KOPT-K1 (cell line): ENCODE data around the gene FAM170B.

ENCODE experiments used
- H3K27ac ChIP-seq: fragments of 200-600 bp; sonication (generic); 2 replicates; pipeline ENCODE4 v1.5.1; 2016; ENCODE audit warnings: antibody characterized with exemption, mild to moderate bottlenecking, low read depth, low read length; ENCODE audit not compliant: poor library complexity, severe bottlenecking
- H3K36me3 ChIP-seq: fragments of 200-600 bp; sonication (generic); 2 replicates; pipeline ENCODE4 v1.5.1; 2017; ENCODE audit warnings: antibody characterized with exemption, mild to moderate bottlenecking, low read length, moderate library complexity; ENCODE audit not compliant: insufficient read depth
- H3K9me3 ChIP-seq: fragments of 200-600 bp; sonication (generic); 2 replicates; pipeline ENCODE4 v1.5.1; 2017; ENCODE audit warnings: antibody characterized with exemption, low read length, mild to moderate bottlenecking; ENCODE audit not compliant: insufficient read depth, poor library complexity, severe bottlenecking

The FAM170B gene

DNA sequence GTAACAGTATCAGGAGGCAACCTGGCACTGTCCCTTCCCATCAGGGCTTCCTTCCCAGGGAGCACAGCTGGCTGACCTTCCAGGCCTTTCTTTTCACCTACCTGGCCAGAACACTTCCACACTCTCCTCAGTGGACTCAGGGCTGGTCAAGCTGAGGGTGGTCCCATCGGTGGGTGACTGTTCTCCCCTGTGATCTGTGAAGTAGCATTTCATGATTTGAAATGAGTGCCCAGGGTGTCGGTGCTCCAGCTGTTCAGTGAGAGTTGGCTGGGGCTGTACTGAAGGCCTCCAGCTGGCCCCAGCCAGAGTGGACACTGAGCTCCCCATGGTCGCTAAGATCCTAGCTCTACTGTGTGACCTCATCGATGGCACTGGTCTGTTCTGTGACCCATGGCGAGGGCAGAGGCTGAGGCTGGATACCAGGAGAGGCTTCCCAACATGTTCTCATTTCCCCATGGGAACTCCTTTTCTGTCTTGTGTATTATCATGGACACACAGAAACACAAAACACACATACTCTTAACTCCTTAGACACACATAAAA lies at the start of gene FAM170B:
TSS of gene FAM170B (minus strand) at position 316 of the 543 bp plus-strand sequence. CDS start at position 213, 103 bp downstream.
- peaks cover 6% of the 10 kb centered on the region for H3K9me3 ChIP-seq
- no peak within 1 kb of the TSS for H3K27ac ChIP-seq
- H3K36me3 ChIP-seq = no peaks in the 10 kb centered on the region

DNA sequence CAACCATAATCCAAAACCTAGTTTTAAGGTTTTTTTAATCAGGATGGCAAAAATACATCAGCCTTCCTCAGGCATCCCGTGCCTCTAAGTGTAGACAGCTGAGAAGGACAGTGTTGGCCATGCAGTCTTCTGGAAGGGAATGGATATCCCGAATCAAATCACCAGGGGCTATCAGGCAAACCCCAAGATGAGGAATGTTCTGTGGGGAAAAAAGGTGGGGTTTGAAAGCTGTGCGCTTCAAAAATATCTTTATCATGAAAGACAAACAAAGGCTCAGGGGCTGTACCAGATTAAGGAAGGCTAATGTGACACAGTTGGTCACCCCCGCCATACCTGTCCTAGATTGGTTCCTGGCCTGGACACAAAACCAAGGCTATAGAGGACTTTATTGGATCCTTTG lies 49.0 kb upstream of the FAM170B start:
- H3K9me3 ChIP-seq = no peaks in the 10 kb centered on the region
- H3K36me3 ChIP-seq = no peaks in the 10 kb centered on the region
- no peak overlapping the region for H3K27ac ChIP-seq

DNA sequence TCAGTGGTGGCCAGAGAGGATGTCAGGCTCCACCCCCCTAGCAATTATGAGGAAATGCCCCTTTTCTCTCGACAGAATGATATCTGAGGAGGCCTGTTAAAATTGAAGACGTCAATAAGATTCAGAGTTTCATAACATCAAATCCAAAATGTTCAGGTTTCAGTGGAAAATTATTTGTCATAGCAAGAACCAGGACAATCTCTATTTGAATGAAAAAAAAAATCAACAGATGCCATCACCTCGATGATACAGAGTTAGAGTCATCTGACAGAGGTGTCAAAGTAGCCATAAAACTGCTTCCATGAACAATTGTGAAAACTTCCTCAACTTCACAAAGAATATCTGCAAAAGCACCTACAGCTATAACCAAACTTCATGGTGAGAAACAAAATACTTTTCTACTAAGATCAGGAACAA lies 46.6 kb upstream of the FAM170B start:
- Histone ChIP-seq H3K27ac (no peak overlapping the region), H3K36me3 (no peaks in the 10 kb centered on the region), H3K9me3 (no peaks in the 10 kb centered on the region)

DNA sequence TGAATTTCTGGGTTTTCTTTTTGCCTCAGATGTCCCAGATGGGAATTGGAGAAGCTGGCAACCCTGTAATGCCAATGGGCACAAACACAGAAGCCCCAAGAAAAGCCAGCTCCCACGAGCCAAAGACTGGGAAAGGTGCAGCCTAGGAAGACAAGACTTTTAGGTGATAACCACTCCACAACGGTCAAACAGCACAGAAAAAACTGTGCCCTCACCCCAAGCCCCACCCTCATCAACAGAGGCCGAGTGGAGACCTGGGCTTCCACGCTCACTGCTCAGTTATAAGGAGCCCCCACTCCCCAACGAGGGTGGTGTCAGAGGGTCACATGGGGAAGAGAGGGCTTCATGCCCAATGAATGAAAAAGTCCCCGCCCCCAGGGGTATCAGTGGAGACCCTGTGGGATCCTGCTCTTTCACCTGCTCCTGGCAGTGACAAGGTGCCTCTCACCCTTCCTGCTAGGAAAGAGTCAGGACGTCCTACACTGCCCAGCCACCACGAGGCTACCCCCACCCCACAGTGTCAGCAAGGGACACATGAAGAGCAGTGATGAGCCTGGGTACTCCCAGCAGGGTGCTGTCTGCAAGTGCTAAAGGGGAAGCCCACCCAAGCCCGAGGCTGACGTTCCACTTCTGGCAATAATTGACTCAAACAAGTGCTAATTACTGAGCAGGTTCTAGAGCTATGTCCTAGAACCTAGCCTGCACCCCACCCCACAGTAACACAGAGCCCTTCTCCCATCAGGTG lies 46.0 kb upstream of the FAM170B start:
- Histone ChIP-seq H3K27ac (no peak overlapping the region), H3K36me3 (no peaks in the 10 kb centered on the region), H3K9me3 (no peaks in the 10 kb centered on the region)

DNA sequence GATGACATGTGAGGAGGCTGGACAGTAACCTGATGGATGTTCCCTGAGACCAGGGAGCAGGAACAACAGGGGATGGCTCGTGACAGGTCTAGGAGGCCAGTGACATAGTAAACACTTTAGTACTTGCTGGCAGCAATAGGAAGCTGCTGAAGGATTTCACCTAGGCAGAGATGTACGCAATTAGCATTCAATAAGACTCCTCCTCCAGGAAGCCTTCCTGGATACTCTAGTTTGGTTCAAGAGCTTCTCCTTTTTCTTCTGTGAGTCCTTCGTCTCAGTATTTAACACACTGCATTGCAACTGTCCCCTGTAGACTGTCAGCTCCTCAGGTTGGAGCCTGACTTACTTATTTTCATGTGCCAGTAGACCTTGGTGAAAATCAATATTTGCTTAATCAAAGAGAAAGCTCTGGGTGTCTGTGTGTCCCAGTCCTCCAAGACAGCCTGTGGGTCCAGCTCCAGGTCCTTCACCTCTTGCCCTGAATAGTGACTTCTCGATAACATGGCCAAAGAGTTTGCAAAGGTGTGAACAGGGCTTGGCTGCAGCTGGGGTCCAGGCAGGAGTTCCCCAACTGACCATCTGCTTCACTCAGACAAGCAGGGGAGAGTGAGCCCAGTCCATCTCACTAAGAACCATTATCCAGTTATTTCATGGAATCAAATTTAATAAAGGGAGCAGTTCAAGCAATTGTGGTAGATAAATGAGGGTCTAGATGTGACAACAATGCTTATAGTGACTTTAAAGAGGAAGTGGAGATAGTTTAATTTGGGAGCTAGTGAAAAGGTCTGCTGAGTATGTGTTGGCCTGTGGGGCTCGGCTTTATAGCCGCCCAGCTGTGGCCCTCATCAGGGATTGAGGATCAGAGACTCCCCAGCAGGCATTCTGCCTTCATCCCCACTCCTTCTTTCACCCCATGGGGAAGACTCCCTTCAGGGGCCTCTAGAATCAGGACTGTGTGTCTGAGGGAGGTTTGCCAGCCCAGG lies 45.0 kb upstream of the FAM170B start:
- Histone ChIP-seq H3K36me3 (no peaks in the 10 kb centered on the region), H3K9me3 (no peaks in the 10 kb centered on the region), H3K27ac (no peak overlapping the region)

DNA sequence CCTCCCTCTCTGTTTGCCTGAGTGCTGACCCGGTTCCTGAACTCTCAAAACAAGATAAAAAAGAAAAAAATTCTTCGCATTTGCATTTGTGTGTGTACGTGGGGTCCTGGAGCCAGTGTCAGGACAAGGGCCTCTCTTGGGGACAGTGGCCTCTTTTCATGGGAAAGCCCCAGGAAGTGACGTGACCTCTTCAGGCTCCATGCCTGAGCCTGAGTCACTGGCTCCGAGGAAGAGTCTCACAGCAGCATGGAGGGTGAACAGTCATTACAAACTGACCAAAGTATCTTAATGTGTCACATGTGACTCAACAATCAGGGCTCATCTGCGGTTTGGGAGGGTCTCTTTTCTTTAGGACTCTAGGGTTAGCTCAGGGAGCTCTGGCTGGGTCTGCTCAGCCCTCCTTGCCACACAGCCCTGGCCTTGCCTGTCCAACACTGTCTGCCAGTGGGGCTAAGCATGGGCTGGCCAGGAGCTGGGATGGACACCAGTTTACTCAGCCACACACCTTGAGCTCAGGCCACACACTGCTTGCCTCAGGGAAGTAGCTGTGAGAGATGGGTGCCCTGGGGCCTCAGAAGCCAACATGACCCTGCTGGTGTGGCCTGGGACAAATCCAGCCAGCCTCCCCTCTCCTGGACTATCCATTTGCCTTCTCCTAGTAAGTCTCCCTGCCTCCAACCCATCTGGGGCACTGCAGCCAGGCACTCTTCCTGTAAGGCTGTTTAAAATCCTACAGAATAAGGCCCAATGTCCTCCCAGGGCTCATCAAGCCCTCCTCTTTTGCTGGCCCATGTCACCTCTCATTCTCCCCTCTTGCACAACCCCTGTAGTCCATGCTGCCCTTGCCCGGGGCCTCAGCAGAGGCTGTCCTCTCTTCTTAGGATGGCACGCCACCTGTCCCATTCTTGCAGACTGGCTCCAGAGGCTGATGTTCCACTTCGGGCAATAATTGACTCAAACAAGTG lies 43.9 kb upstream of the FAM170B start:
- H3K36me3 ChIP-seq = no peaks in the 10 kb centered on the region
- no peak overlapping the region for H3K27ac ChIP-seq
- H3K9me3 ChIP-seq = no peaks in the 10 kb centered on the region

DNA sequence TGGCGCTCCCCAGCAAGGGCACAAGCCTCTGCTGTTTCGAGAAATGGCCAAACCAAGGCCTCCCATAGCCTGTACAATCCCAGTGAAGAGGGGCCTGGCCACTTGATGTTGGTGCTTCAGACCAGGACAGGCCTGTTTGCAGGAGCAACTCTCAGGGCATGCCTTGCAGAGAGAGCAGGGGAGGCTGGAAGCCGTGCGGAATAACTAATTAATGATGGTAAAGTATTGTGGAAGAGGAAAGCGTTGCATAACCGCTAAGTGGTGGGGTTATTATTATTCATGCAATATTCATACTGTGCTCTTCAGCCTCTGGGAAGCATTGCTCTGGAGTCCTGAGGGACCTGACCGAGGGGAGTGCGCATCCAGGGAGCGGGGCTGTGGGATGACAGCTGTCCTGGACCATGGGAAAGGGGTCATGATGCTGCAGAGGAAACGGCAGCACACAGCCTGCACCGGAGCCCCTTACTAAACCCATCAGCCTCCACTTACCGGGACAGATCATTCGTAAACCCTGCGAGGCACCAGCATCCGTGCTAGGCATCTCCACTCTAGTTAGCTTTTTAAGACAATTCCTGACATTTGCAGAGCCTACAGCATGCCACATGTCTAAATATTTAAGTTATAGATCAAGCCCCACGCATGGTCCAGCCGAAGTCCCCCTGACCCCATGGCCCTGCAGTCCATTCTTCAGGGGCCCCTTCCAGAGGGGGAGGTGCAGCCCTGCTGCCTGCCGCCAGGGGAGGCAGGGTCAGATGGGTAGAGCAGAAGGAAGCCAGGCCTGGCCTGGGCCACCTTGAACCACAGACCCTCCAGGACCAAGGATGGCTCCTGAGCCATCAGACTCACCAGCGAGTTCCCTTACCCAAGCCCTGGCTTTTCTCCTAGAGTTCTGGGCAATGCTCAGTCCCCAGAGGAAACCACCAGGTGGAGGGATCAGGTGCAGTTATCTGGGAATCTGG lies 42.8 kb upstream of the FAM170B start:
- Histone ChIP-seq H3K9me3 (no peaks in the 10 kb centered on the region), H3K27ac (no peak overlapping the region), H3K36me3 (no peaks in the 10 kb centered on the region)

DNA sequence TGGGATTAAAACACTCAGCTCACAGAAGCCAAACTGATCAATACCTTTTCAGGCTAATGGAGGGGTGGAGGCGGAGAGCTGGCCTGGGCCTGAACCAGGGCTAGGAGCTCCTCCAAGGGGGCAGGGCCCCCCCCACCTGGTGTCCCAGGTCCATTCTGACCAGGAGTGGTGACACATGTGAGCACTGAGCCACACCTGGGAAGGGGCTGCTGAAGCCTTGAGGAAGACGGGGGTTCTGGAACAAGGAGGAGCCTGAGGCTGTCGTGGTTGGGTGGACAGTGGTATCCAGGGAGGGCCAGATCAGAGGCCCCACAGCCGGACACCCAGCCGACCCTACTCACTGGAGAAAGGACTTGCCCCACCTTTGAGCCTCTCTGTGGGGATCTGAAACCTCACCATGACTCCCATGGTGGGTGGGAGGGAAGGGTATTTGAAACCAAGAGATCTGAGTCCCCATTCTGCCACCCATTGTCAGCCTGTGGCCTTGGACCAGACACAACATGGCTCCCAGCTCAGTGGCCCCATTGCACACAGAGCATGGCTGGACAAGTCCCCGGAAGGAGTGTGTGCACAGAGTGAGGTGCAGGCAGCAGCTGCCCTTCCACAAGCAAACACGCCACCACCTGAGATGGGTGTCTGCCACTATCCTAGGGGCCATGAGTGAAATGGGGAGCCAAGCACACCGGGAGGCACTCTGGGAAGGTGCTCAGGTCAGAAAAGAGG lies 41.9 kb upstream of the FAM170B start:
- Histone ChIP-seq H3K27ac (no peak overlapping the region), H3K9me3 (no peaks in the 10 kb centered on the region), H3K36me3 (no peaks in the 10 kb centered on the region)

DNA sequence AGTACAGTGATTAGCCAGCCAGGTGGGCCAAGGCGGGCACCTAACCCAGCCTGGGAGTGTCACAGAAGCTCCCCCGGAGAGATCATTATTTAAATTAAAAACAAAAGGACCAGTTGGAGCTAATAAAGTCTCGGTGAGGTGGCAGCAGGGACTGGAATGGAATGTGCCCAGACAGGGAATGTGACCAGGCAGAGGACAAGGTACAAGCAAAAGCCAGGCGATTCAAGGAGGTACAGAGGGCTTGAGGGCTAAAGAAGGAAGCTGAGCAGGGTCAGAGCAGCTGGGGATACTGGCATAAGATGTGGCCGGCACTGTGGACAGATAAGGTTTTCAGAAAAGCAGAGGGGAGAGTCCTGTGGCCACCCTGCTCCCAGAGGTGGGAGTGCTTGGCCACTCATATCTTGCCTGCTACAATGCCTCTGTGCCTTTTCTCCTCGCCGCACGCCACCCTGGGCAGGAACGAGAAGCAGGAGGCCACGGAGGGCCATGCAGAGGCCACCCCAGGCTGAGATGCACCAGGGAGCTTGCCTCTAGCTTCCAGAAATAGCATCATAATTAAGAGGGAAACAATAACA lies 41.2 kb upstream of the FAM170B start:
- Histone ChIP-seq H3K36me3 (no peaks in the 10 kb centered on the region), H3K9me3 (no peaks in the 10 kb centered on the region), H3K27ac (no peak overlapping the region)

DNA sequence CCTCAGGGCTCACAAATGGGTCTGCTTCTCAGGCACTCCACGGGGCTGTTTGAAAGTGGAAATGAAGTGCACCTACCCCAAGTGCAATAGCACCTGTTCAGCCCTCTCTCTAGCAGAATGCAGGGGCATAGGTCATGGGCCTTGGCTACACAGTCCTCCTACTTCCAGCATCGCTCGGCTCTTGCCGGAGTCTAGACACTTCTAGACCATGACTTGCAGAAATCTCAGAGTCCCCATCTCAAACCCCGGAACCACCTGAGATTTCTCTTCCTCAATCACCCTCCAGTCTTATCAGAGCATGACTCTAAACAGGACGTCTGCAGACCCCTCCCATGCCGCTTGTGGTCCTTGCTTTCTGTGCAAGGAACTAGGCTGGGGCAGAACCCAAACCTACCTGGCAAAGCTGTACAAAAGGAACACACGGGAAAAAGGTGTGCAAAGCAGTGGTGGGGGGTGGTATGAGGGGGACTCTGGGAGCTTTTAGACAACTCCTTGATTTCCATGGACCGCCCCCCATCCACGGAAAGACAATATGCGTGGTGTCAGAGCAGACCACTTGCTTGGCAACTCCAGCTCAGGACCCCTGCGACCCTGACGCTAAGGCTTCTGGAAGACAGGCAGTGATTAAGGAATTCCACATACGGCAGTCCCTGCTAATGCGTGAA lies 40.6 kb upstream of the FAM170B start:
- Histone ChIP-seq H3K36me3 (no peaks in the 10 kb centered on the region), H3K9me3 (no peaks in the 10 kb centered on the region), H3K27ac (no peak overlapping the region)

DNA sequence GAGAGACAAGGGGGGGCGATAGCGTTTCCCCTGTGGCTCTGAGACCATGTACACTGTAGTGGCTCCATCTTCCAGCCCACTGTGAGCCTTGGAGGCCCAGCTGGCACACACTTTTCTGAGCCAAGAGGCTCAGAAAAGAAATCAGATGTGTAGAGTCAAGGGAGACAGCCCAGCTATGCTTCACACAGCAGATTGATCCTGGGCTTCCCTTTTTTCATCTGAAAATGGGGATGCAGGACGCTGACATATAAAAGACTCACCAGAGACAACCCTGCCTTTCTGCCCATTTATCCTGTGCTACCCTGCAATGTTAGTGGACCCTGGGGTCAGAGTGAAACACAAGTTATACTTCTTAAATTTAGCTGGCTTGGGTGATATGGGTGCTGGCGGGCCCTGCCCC lies 40.0 kb upstream of the FAM170B start:
- H3K36me3 ChIP-seq = no peaks in the 10 kb centered on the region
- H3K27ac ChIP-seq = no peak overlapping the region
- no peaks in the 10 kb centered on the region for H3K9me3 ChIP-seq

DNA sequence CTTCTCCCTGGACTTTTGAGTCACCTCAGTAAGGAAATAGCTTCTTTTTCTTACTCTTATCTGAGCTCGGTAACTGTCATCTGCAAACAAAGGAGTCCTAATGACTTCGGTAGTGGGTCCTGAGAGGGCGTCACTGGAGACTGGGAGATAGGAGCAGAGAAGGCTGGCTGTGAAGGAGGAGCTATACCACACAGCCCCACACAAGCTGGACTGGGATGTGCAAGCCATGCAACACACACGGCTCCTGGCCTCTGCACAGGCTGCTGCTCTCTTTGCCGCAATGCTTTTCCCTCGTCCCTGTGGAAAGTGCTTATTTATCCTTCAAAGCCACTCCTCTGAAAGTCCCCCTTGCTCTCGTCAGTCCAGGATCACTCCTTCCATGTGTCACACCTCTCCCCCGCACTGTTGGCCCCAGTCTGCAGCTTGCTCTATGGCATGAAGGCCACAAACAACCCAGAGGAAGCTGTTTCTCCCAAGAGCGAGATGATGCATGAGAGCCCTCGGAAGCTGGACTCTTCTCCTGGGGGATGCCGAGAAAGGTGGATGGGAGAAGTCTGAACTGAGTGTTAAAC lies 39.5 kb upstream of the FAM170B start:
- H3K27ac ChIP-seq = no peak overlapping the region
- no peaks in the 10 kb centered on the region for H3K36me3 ChIP-seq
- H3K9me3 ChIP-seq = no peaks in the 10 kb centered on the region
